Activated CD4-positive, alpha-beta T cell treated with anti-CD3 and anti-CD28 coated beads, Interleukin-2, amount 10 ng/mL, durations not matched to agents 7 days and 5 days (primary cell): ENCODE data around the gene KIZ. TPM values are rescaled to one million over a fixed set of nuclear protein-coding genes. Genes with fewer than 3 reads are reported as not detected.
"Not testable (repeated sequence)": the region's sequence is repeated elsewhere in the genome, so short reads cannot be mapped to it uniquely, and the experiment has no call there.

ENCODE experiments used
- CTCF ChIA-PET: fragments of 350-600 bp; sonication (Branson Sonifier 250); formaldehyde crosslinking; loops from one replicate; lab custom pipeline; 2021; ENCODE audit warnings: antibody characterized with exemption; lab: Charles Lee
- POLR2A ChIA-PET: fragments of 350-600 bp; sonication (Branson Sonifier 250); formaldehyde crosslinking; loops from one replicate; lab custom pipeline; 2021; ENCODE audit warnings: antibody characterized with exemption; lab: Charles Lee
- DNase-seq: peaks from one replicate; pipeline ENCODE4 v3.0.0-alpha.2; 2020
- H3K27ac Mint-ChIP-seq: one replicate; pipeline ENCODE4 v1.8.0; 2021; ENCODE audit warnings: mild to moderate bottlenecking, moderate library complexity, mixed read lengths
- H3K27me3 Mint-ChIP-seq: one replicate; pipeline ENCODE4 v1.8.0; 2021; ENCODE audit warnings: mixed read lengths
- H3K36me3 Mint-ChIP-seq: one replicate; pipeline ENCODE4 v1.8.0; 2021; ENCODE audit warnings: low read depth, mixed read lengths
- H3K4me1 Mint-ChIP-seq: one replicate; pipeline ENCODE4 v1.8.0; 2021; ENCODE audit warnings: mixed read lengths
- H3K4me3 Mint-ChIP-seq: one replicate; pipeline ENCODE4 v1.8.0; 2021; ENCODE audit warnings: mild to moderate bottlenecking, moderate library complexity, mixed read lengths
- H3K9me3 Mint-ChIP-seq: one replicate; pipeline ENCODE4 v1.8.0; 2021; ENCODE audit warnings: mixed read lengths
- total RNA-seq, 2 experiments: library from RNA; stranded (reverse); gene quantifications; one replicate each; pipeline ENCODE4 v1.2.3, GENCODE V29; 2021

KIZ gene
- total RNA-seq, 2 experiments from 2014 or later, result 13.6 to 15.3 TPM

GRCh38 chr20:21247603-21248095 is 121.8 kb downstream of the KIZ start:
- H3K4me3 Mint-ChIP-seq, H3K4me1 Mint-ChIP-seq, CTCF ChIA-PET, H3K27me3 Mint-ChIP-seq, H3K36me3 Mint-ChIP-seq, H3K9me3 Mint-ChIP-seq, DNase-seq, POLR2A ChIA-PET, H3K27ac Mint-ChIP-seq: not testable (repeated sequence)

DNA sequence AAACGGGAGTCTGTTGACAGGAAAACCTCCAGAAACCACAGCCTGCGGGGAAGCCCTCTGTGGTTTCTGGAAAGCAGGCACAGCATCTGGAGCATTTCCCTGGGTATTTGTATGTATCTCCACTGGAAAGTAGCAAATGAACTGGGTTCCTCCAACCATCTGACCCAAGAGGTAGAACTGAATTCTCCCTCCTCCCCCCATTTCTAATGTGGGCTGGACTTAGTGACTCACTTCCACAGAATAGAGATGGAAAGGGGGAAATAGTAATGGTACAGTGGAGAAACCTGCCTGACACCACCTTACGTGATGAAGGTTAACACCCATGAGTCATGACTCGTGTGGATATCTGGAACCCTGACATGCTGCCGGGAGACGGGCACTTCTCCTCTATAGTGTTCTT is 125.4 kb downstream of the KIZ start:
- H3K4me1 Mint-ChIP-seq, result no peaks in the 10 kb centered on the region
- H3K27me3 Mint-ChIP-seq, result no peaks in the 10 kb centered on the region
- DNase-seq, result no peak
- POLR2A ChIA-PET, result no interaction called here
- no peaks in the 10 kb centered on the region for H3K9me3 Mint-ChIP-seq
- no peaks in the 10 kb centered on the region for H3K36me3 Mint-ChIP-seq
- H3K27ac Mint-ChIP-seq, result no peak overlapping the region
- CTCF ChIA-PET, result no interaction called here
- H3K4me3 Mint-ChIP-seq, result no peak overlapping the region

GRCh38 chr20:21257192-21257591 is 131.3 kb downstream of the KIZ start:
- no peak overlapping the region for H3K4me3 Mint-ChIP-seq
- CTCF ChIA-PET, result no interaction called here

DNA sequence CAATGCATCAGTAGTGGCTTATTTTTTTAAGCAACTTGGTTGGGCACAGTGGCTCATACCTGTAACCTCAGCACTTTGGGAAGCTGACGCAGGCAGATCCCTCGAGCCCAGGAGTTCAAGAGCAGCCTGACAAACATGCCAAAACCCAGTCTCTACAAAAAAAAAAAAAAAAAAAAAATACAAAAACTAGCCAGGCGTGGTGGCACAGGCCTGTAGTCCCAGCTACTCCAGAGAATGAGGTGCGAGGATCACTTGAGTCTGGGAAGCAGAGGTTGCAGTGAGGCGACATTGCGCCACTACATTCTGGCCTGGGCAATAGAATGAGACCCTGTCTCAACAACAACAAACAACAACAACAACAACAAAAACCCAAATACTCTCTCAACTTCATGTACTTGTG is 132.5 kb downstream of the KIZ start:
- H3K9me3 Mint-ChIP-seq, result no peaks in the 10 kb centered on the region
- no peak overlapping the region for H3K4me3 Mint-ChIP-seq
- no peak overlapping the region for H3K27ac Mint-ChIP-seq
- CTCF ChIA-PET, result no interaction called here
- POLR2A ChIA-PET, result no interaction called here
- no peaks in the 10 kb centered on the region for H3K36me3 Mint-ChIP-seq
- DNase-seq, result no peak
- H3K27me3 Mint-ChIP-seq, result peaks cover 2% of the 10 kb centered on the region
- H3K4me1 Mint-ChIP-seq, result no peaks in the 10 kb centered on the region

More at GRCh38 chr20:21257192-21257591, 131.3 kb downstream of the KIZ start:
- Mint-ChIP-seq H3K27ac (no peak overlapping the region), H3K4me1 (no peaks in the 10 kb centered on the region), H3K27me3 (peaks cover 2% of the 10 kb centered on the region), H3K9me3 (no peaks in the 10 kb centered on the region), H3K36me3 (no peaks in the 10 kb centered on the region)
- POLR2A ChIA-PET, result no interaction called here
- no peak for DNase-seq

- POLR2A ChIA-PET, result no interaction called here
- DNase-seq, result no peak
- no peaks in the 10 kb centered on the region for H3K9me3 Mint-ChIP-seq
- H3K4me1 Mint-ChIP-seq, result no peaks in the 10 kb centered on the region
- H3K27ac Mint-ChIP-seq, result no peak overlapping the region
- no peaks in the 10 kb centered on the region for H3K36me3 Mint-ChIP-seq
- H3K4me3 Mint-ChIP-seq, result no peak overlapping the region
- peaks cover 2% of the 10 kb centered on the region for H3K27me3 Mint-ChIP-seq
- CTCF ChIA-PET, result interaction anchor here (0.6 kb wide), 1 partner anchor 659 kb away, joined by 3 read pairs; no protein-coding TSS in a partner anchor
These were observed 133.5 kb downstream of the KIZ start for GRCh38 chr20:21259346-21259745.

- H3K4me3 Mint-ChIP-seq, result no peak overlapping the region
- ChIA-PET POLR2A (no interaction called here), CTCF (interaction anchor here (1.2 kb wide), 1 partner anchor 242 kb away, joined by 3 read pairs; no protein-coding TSS in a partner anchor)
- H3K27me3 Mint-ChIP-seq, result peaks cover 2% of the 10 kb centered on the region
- no peak for DNase-seq
- H3K27ac Mint-ChIP-seq, result no peak overlapping the region
- no peaks in the 10 kb centered on the region for H3K9me3 Mint-ChIP-seq
- no peaks in the 10 kb centered on the region for H3K4me1 Mint-ChIP-seq
- no peaks in the 10 kb centered on the region for H3K36me3 Mint-ChIP-seq
These were observed 136.9 kb downstream of the KIZ start for GRCh38 chr20:21262812-21263211.

- Mint-ChIP-seq H3K9me3 (no peaks in the 10 kb centered on the region), H3K4me3 (no peak overlapping the region), H3K27me3 (no peaks in the 10 kb centered on the region), H3K36me3 (no peaks in the 10 kb centered on the region), H3K27ac (no peak overlapping the region), H3K4me1 (no peaks in the 10 kb centered on the region)
- CTCF ChIA-PET, result no interaction called here
- DNase-seq, result no peak
- POLR2A ChIA-PET, result no interaction called here
These were observed 139.6 kb downstream of the KIZ start for GRCh38 chr20:21265261-21266190.

- POLR2A ChIA-PET, result no interaction called here
- H3K4me1 Mint-ChIP-seq, result no peaks in the 10 kb centered on the region
- CTCF ChIA-PET, result interaction anchor here (1.1 kb wide), 1 partner anchor 12 kb away, joined by 4 read pairs; no protein-coding TSS in a partner anchor
These were observed 140.3 kb downstream of the KIZ start for GRCh38 chr20:21266191-21266536.

GRCh38 chr20:21269772-21270171 is 143.9 kb downstream of the KIZ start:
- H3K4me3 Mint-ChIP-seq, result no peak overlapping the region
- POLR2A ChIA-PET, result no interaction called here
- no peak for DNase-seq
- no peaks in the 10 kb centered on the region for H3K36me3 Mint-ChIP-seq
- H3K27me3 Mint-ChIP-seq, result peaks cover 5% of the 10 kb centered on the region
- no peak overlapping the region for H3K27ac Mint-ChIP-seq
- no peaks in the 10 kb centered on the region for H3K9me3 Mint-ChIP-seq
- H3K4me1 Mint-ChIP-seq, result no peaks in the 10 kb centered on the region
- CTCF ChIA-PET, result interaction anchor here (1.1 kb wide), 1 partner anchor 168 kb away, joined by 4 read pairs; no protein-coding TSS in a partner anchor

More at GRCh38 chr20:21266191-21266536, 140.3 kb downstream of the KIZ start:
- H3K27ac Mint-ChIP-seq, result no peak overlapping the region
- H3K9me3 Mint-ChIP-seq, result no peaks in the 10 kb centered on the region
- H3K4me3 Mint-ChIP-seq, result no peak overlapping the region
- H3K36me3 Mint-ChIP-seq, result no peaks in the 10 kb centered on the region
- peaks cover 4% of the 10 kb centered on the region for H3K27me3 Mint-ChIP-seq
- DNase-seq, result no peak

DNA sequence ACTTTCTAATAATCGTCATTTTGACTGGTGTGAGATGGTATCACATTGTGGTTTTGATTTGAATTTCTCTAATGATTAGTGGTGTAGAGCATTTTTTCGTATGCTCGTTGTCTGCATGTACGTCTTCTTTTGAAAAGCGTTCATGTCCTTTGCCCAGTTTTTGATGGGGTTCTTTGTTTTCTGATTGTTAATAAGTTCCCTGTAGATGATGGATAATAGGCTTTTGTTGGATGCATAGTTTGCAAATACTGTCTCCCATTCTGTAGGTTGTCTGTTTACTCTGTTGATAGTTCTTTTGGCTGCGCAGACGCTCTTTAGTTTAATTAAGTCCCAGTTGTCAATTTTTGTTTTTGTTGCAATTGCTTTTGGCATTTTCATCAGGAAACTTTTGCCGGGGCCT is 144.9 kb downstream of the KIZ start:
- ChIA-PET POLR2A (no interaction called here), CTCF (no interaction called here)
- H3K4me3 Mint-ChIP-seq, result no peak overlapping the region
- peaks cover 5% of the 10 kb centered on the region for H3K27me3 Mint-ChIP-seq
- DNase-seq, result no peak
- H3K4me1 Mint-ChIP-seq, result no peaks in the 10 kb centered on the region
- H3K27ac Mint-ChIP-seq, result no peak overlapping the region
- no peaks in the 10 kb centered on the region for H3K9me3 Mint-ChIP-seq
- no peaks in the 10 kb centered on the region for H3K36me3 Mint-ChIP-seq

- Mint-ChIP-seq H3K36me3 (no peaks in the 10 kb centered on the region), H3K27ac (no peak overlapping the region), H3K27me3 (peaks cover 5% of the 10 kb centered on the region), H3K4me3 (no peak overlapping the region), H3K9me3 (no peaks in the 10 kb centered on the region), H3K4me1 (no peaks in the 10 kb centered on the region)
- CTCF ChIA-PET, result no interaction called here
- DNase-seq, result no peak
- POLR2A ChIA-PET, result no interaction called here
These were observed 146.4 kb downstream of the KIZ start for GRCh38 chr20:21272279-21272678.

GRCh38 chr20:21272679-21273078 is 146.8 kb downstream of the KIZ start:
- DNase-seq, result no peak
- POLR2A ChIA-PET, result no interaction called here
- H3K4me1 Mint-ChIP-seq, result no peaks in the 10 kb centered on the region
- no peaks in the 10 kb centered on the region for H3K9me3 Mint-ChIP-seq
- H3K27me3 Mint-ChIP-seq, result peaks cover 5% of the 10 kb centered on the region
- H3K27ac Mint-ChIP-seq, result no peak overlapping the region
- CTCF ChIA-PET, result no interaction called here
- no peak overlapping the region for H3K4me3 Mint-ChIP-seq
- H3K36me3 Mint-ChIP-seq, result no peaks in the 10 kb centered on the region

- Mint-ChIP-seq H3K27me3 (peaks cover 10% of the 10 kb centered on the region), H3K4me1 (no peaks in the 10 kb centered on the region), H3K9me3 (no peaks in the 10 kb centered on the region), H3K27ac (no peak overlapping the region), H3K4me3 (no peak overlapping the region), H3K36me3 (no peaks in the 10 kb centered on the region)
- ChIA-PET POLR2A (no interaction called here), CTCF (no interaction called here)
- no peak for DNase-seq
These were observed 148.0 kb downstream of the KIZ start for GRCh38 chr20:21273755-21274386.
